HepG2 (cell line): ENCODE data around the gene C1GALT1. TPM values are rescaled to one million over a fixed set of nuclear protein-coding genes. Genes with fewer than 3 reads are reported as not detected.

ENCODE experiments used
- EHMT2 ChIP-seq: fragments of 200-600 bp; sonication (generic); IDR thresholded peaks from 2 replicates; pipeline ENCODE4 v1.7.0; 2017; ENCODE audit warnings: antibody characterized with exemption, low read depth, low read length, borderline replicate concordance
- ESRRA ChIP-seq: sonication (generic); formaldehyde crosslinking; IDR thresholded peaks from 2 replicates; pipeline ENCODE4 v1.5.1; 2020; ENCODE audit warnings: mild to moderate bottlenecking, low read depth, missing genetic modification reagents
- KAT7 ChIP-seq: IDR thresholded peaks from 2 replicates; pipeline ENCODE4 v1.6.1; 2018; ENCODE audit warnings: borderline replicate concordance, missing compliant biosample characterization
- TEAD3 ChIP-seq: optimal IDR thresholded peaks from 2 replicates; pipeline ENCODE3; 2016; ENCODE audit warnings: borderline replicate concordance
- ZNF232 ChIP-seq: sonication (generic); formaldehyde crosslinking; IDR thresholded peaks from 2 replicates; pipeline ENCODE4 v1.4.0; 2020; ENCODE audit warnings: missing genetic modification reagents, borderline replicate concordance
- ZNF282 ChIP-seq: fragments of 450-650 bp; IDR thresholded peaks from 2 replicates; pipeline ENCODE4 v1.6.1; 2018; ENCODE audit not compliant: partially characterized antibody
- polyA plus RNA-seq, 8 experiments: library from polyadenylated mRNA; depleted of rRNA in 3 of 8; stranded (reverse) in 7 of 8; unstranded in 1 of 8; fragments of >200 nt; fragmentation: Illumina TruSeq in 4 of 8; extraction: Trizol in 4 of 8; gene quantifications; 2 replicates each; pipeline versions ENCODE4 v1.2.1 to v1.2.3, GENCODE V29; 2011 to 2016; ENCODE audit warnings: low read depth in 4 of 8, missing spikeins in 1 of 8, mixed read lengths in 1 of 8; ENCODE audit not compliant: insufficient read depth in 1 of 8
- total RNA-seq, 5 experiments: library from RNA; depleted of rRNA; stranded (reverse); fragments of >200 nt; fragmentation: Illumina TruSeq; extraction: Trizol; gene quantifications; 2 replicates each; pipeline ENCODE4 v1.2.3, GENCODE V29; 2016; ENCODE audit warnings: low read depth in 1 of 5
- TF ChIP-seq, protein P1 (sequence below): sonication (generic); formaldehyde crosslinking; IDR thresholded peaks from 2 replicates; pipeline ENCODE4 v1.4.0; 2020; ENCODE audit warnings: missing genetic modification reagents, mild to moderate bottlenecking, borderline replicate concordance
- TF ChIP-seq, protein P2 (sequence below): IDR thresholded peaks from 2 replicates; pipeline ENCODE4 v1.4.0; 2020; ENCODE audit warnings: mild to moderate bottlenecking, missing genetic modification reagents
- TF ChIP-seq, protein P3 (sequence below): IDR thresholded peaks from 2 replicates; pipeline ENCODE4 v1.6.1; 2016
- TF ChIP-seq, protein P4 (sequence below): sonication (generic); formaldehyde crosslinking; IDR thresholded peaks from 2 replicates; pipeline ENCODE4 v1.8.0; 2022; ENCODE audit warnings: missing genetic modification reagents, mild to moderate bottlenecking, inconsistent platforms, borderline replicate concordance
- TF ChIP-seq, protein P5 (sequence below): sonication (generic); formaldehyde crosslinking; IDR thresholded peaks from 2 replicates; pipeline ENCODE4 v1.9.0; 2021; ENCODE audit warnings: mild to moderate bottlenecking, missing genetic modification reagents

C1GALT1 gene
- total and polyA plus RNA-seq, 2 of the 13 experiments (the other 11 are each of a cell fraction or from before 2014, with no cell fraction given): 57.1 to 65.9 TPM

DNA sequence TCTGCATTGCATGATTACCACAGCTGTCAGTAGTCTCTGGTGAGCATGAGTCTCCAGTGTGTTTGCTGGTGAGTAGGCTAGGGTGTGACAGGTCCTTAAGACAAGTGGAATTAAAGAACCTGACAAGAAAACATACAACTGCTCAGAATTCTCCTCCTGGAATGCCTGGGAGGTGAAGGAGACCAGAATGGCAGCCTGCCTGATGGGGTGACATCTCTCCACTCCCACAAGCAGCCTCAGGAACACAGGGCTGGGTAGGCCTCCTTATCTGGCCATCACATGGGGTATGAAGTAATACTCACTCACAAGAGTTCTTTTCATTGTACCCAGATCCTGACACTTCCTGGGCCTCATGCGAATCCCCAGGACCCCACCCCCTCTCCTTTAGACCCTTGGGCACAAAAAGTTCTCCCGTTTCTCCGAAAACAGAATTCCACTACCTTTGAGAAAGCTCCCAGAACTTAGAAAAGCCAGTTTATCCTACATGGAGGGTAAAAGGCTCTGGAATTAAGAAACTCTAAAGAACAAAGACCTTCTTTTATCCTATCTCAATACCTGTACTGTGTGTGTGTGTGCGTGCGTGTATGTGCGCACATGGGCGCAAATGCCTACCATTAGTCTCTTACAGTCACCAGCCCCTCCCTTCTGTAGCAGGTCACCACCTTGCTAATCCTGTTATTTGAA, 33.4 kb upstream of the C1GALT1 start (continued):
- TF ChIP-seq ZNF232 (CRISPR knock-in tag): no peak
- peak; percentile 43 for TF ChIP-seq TEAD3 (CRISPR knock-in tag)
- TF ChIP-seq EHMT2: 0 out of 2 replicates have a peak, but pooled peaks have one; percentile 22
- TF ChIP-seq, protein P1, sequence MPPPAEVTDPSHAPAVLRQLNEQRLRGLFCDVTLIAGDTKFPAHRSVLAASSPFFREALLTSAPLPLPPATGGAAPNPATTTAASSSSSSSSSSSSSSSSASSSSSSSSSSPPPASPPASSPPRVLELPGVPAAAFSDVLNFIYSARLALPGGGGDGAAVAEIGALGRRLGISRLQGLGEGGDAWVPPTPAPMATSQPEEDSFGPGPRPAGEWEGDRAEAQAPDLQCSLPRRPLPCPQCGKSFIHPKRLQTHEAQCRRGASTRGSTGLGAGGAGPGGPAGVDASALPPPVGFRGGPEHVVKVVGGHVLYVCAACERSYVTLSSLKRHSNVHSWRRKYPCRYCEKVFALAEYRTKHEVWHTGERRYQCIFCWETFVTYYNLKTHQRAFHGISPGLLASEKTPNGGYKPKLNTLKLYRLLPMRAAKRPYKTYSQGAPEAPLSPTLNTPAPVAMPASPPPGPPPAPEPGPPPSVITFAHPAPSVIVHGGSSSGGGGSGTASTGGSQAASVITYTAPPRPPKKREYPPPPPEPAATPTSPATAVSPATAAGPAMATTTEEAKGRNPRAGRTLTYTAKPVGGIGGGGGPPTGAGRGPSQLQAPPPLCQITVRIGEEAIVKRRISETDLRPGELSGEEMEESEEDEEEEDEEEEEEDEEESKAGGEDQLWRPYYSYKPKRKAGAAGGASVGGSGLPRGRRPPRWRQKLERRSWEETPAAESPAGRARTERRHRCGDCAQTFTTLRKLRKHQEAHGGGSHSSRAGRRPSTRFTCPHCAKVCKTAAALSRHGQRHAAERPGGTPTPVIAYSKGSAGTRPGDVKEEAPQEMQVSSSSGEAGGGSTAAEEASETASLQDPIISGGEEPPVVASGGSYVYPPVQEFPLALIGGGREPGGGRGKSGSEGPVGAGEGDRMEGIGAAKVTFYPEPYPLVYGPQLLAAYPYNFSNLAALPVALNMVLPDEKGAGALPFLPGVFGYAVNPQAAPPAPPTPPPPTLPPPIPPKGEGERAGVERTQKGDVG (CRISPR knock-in tag): no peak
- TF ChIP-seq, protein P2, sequence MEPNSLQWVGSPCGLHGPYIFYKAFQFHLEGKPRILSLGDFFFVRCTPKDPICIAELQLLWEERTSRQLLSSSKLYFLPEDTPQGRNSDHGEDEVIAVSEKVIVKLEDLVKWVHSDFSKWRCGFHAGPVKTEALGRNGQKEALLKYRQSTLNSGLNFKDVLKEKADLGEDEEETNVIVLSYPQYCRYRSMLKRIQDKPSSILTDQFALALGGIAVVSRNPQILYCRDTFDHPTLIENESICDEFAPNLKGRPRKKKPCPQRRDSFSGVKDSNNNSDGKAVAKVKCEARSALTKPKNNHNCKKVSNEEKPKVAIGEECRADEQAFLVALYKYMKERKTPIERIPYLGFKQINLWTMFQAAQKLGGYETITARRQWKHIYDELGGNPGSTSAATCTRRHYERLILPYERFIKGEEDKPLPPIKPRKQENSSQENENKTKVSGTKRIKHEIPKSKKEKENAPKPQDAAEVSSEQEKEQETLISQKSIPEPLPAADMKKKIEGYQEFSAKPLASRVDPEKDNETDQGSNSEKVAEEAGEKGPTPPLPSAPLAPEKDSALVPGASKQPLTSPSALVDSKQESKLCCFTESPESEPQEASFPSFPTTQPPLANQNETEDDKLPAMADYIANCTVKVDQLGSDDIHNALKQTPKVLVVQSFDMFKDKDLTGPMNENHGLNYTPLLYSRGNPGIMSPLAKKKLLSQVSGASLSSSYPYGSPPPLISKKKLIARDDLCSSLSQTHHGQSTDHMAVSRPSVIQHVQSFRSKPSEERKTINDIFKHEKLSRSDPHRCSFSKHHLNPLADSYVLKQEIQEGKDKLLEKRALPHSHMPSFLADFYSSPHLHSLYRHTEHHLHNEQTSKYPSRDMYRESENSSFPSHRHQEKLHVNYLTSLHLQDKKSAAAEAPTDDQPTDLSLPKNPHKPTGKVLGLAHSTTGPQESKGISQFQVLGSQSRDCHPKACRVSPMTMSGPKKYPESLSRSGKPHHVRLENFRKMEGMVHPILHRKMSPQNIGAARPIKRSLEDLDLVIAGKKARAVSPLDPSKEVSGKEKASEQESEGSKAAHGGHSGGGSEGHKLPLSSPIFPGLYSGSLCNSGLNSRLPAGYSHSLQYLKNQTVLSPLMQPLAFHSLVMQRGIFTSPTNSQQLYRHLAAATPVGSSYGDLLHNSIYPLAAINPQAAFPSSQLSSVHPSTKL: peak; percentile 79
- no peak for TF ChIP-seq ZNF282
- TF ChIP-seq, protein P3, sequence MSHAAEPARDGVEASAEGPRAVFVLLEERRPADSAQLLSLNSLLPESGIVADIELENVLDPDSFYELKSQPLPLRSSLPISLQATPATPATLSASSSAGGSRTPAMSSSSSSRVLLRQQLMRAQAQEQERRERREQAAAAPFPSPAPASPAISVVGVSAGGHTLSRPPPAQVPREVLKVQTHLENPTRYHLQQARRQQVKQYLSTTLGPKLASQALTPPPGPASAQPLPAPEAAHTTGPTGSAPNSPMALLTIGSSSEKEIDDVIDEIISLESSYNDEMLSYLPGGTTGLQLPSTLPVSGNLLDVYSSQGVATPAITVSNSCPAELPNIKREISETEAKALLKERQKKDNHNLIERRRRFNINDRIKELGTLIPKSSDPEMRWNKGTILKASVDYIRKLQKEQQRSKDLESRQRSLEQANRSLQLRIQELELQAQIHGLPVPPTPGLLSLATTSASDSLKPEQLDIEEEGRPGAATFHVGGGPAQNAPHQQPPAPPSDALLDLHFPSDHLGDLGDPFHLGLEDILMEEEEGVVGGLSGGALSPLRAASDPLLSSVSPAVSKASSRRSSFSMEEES: peak; percentile 94
- TF ChIP-seq, protein P4, sequence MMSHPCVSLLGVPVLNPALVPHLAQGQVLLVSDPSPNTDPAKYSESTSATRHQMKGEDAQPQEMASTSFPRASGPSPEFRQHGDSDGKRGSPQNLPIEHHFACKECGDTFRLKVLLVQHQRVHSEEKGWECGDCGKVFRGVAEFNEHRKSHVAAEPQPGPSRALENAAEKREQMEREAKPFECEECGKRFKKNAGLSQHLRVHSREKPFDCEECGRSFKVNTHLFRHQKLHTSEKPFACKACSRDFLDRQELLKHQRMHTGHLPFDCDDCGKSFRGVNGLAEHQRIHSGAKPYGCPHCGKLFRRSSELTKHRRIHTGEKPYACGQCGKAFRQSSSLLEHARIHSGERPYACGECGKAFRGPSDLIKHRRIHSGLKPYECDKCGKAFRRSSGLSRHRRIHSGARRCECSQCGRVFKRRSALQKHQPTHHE: no peak
- no peak for TF ChIP-seq KAT7 (CRISPR knock-in tag)
- TF ChIP-seq, protein P5, sequence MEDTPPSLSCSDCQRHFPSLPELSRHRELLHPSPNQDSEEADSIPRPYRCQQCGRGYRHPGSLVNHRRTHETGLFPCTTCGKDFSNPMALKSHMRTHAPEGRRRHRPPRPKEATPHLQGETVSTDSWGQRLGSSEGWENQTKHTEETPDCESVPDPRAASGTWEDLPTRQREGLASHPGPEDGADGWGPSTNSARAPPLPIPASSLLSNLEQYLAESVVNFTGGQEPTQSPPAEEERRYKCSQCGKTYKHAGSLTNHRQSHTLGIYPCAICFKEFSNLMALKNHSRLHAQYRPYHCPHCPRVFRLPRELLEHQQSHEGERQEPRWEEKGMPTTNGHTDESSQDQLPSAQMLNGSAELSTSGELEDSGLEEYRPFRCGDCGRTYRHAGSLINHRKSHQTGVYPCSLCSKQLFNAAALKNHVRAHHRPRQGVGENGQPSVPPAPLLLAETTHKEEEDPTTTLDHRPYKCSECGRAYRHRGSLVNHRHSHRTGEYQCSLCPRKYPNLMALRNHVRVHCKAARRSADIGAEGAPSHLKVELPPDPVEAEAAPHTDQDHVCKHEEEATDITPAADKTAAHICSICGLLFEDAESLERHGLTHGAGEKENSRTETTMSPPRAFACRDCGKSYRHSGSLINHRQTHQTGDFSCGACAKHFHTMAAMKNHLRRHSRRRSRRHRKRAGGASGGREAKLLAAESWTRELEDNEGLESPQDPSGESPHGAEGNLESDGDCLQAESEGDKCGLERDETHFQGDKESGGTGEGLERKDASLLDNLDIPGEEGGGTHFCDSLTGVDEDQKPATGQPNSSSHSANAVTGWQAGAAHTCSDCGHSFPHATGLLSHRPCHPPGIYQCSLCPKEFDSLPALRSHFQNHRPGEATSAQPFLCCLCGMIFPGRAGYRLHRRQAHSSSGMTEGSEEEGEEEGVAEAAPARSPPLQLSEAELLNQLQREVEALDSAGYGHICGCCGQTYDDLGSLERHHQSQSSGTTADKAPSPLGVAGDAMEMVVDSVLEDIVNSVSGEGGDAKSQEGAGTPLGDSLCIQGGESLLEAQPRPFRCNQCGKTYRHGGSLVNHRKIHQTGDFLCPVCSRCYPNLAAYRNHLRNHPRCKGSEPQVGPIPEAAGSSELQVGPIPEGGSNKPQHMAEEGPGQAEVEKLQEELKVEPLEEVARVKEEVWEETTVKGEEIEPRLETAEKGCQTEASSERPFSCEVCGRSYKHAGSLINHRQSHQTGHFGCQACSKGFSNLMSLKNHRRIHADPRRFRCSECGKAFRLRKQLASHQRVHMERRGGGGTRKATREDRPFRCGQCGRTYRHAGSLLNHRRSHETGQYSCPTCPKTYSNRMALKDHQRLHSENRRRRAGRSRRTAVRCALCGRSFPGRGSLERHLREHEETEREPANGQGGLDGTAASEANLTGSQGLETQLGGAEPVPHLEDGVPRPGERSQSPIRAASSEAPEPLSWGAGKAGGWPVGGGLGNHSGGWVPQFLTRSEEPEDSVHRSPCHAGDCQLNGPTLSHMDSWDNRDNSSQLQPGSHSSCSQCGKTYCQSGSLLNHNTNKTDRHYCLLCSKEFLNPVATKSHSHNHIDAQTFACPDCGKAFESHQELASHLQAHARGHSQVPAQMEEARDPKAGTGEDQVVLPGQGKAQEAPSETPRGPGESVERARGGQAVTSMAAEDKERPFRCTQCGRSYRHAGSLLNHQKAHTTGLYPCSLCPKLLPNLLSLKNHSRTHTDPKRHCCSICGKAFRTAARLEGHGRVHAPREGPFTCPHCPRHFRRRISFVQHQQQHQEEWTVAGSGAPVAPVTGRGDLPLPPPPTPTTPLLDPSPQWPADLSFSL: no peak
- no peak for TF ChIP-seq ESRRA (CRISPR knock-in tag)
